Measurements from ENCODE around the gene SYNJ2. TPM values are rescaled to one million over a fixed set of nuclear protein-coding genes. Genes with fewer than 3 reads are reported as not detected.
"Not testable (repeated sequence)": the region's sequence is repeated elsewhere in the genome, so short reads cannot be mapped to it uniquely, and the experiment has no call there.

The SYNJ2 gene
- total and polyA plus RNA-seq, 5 donors from 2014 or later = 6.4 to 46.3 (median 10.3) TPM

DNA sequence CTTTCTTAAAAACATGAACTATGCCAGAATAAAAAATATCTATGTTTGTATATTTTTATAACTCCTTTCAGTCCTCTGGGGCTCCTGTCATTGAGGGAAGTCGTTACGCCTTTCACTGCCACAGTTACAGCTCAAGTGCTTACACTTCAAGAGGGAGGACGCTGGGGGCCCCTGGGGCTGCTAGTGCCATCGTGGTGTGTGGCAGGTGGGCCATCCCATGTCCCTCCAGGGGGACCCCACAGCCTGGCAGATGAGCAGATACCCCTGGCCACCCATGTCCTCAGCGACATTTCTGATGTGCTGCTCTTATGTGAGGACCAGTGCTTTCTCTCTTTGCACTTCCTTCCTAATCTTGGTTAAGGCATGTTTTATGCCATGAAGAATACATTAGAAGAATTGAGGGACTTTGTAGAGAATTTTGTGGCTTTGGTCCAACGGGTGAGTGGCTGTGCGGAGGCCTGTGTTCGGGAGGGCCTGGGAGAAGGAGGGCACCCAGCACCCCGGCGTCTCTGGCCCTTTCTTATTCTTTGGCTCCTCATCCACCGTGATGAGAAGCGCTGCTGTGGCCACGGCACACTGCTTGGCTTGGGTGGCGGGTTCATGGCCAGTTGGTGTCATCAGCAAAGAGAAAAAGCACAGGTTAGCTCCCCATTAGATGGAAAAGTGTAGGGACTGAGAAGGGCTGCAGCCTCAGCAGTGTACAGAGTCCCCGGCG, 38.3 kb upstream of the SYNJ2 start:
- DNase-seq (no peak), ATAC-seq (ENCODE audit: low read depth in 2 of 2) (no peak)
- peak overlapping the region; percentile 7 for H3K27ac ChIP-seq (ENCODE audit: insufficient read depth, low read length, poor library complexity, severe bottlenecking)
- Mint-ChIP-seq H3K27me3 (peaks cover 4% of the 10 kb centered on the region), H3K4me3 (no peak overlapping the region), H3K4me1 (peaks cover 1 to 5% (median 4%) of the 10 kb centered on the region in 4 donors), H3K27ac (peak overlapping the region in 1 of 3 donors; percentile 85), H3K36me3 (peaks cover 43% of the 10 kb centered on the region), H3K9me3 (peaks cover 0 to 2% (median 0%) of the 10 kb centered on the region in 7 donors)
- H3K4me1 ChIP-seq (ENCODE audit: control insufficient read depth, insufficient read depth, low read length, poor library complexity, severe bottlenecking) = no peaks in the 10 kb centered on the region
- H3K27me3 ChIP-seq (ENCODE audit: control insufficient read depth, insufficient read depth, low read length) = no peaks in the 10 kb centered on the region
- H3K36me3 ChIP-seq (ENCODE audit: control insufficient read depth, insufficient read depth, low read length) = peaks cover 39% of the 10 kb centered on the region
- no peak overlapping the region for H3K4me3 ChIP-seq (ENCODE audit: low read depth, low read length)
- no peaks in the 10 kb centered on the region for H3K9me3 ChIP-seq (ENCODE audit: control insufficient read depth in 2 of 2, low read length in 2 of 2)

- peaks cover 1 to 5% (median 4%) of the 10 kb centered on the region in 4 donors for H3K4me1 Mint-ChIP-seq
- Histone ChIP-seq H3K36me3 (ENCODE audit: control insufficient read depth, insufficient read depth, low read length) (peaks cover 34% of the 10 kb centered on the region), H3K27ac (ENCODE audit: insufficient read depth, low read length, poor library complexity, severe bottlenecking) (no peak overlapping the region), H3K27me3 (ENCODE audit: control insufficient read depth, insufficient read depth, low read length) (no peaks in the 10 kb centered on the region), H3K9me3 (ENCODE audit: control insufficient read depth in 2 of 2, low read length in 2 of 2) (peaks cover 0 to 2% of the 10 kb centered on the region in 2 experiments), H3K4me1 (ENCODE audit: control insufficient read depth, insufficient read depth, low read length, poor library complexity, severe bottlenecking) (no peaks in the 10 kb centered on the region), H3K4me3 (ENCODE audit: low read depth, low read length) (no peak overlapping the region)
- H3K36me3 Mint-ChIP-seq = peaks cover 38% of the 10 kb centered on the region
- DNase-seq (no peak), ATAC-seq (ENCODE audit: low read depth in 2 of 2) (no peak)
- peaks cover 0 to 3% (median 0%) of the 10 kb centered on the region in 7 donors for H3K9me3 Mint-ChIP-seq
- peaks cover 4% of the 10 kb centered on the region for H3K27me3 Mint-ChIP-seq
- no peak overlapping the region for H3K27ac Mint-ChIP-seq
- H3K4me3 Mint-ChIP-seq = no peak overlapping the region
Observed at GRCh38 chr6:157943964-157944283, 37.7 kb upstream of the SYNJ2 start.

- no peak overlapping the region for H3K4me3 ChIP-seq (ENCODE audit: low read depth, low read length)
- Mint-ChIP-seq H3K27ac (peak overlapping the region in 2 of 3 donors; percentile 45 to 55), H3K9me3 (peaks cover 0 to 10% (median 3%) of the 10 kb centered on the region in 7 donors), H3K4me3 (no peak overlapping the region), H3K36me3 (peaks cover 30% of the 10 kb centered on the region), H3K4me1 (peaks cover 0 to 5% (median 3%) of the 10 kb centered on the region in 4 donors), H3K27me3 (peaks cover 12% of the 10 kb centered on the region)
- no peaks in the 10 kb centered on the region for H3K27me3 ChIP-seq (ENCODE audit: control insufficient read depth, insufficient read depth, low read length)
- DNase-seq (no peak), ATAC-seq (ENCODE audit: low read depth in 2 of 2) (no peak)
- peaks cover 25% of the 10 kb centered on the region for H3K36me3 ChIP-seq (ENCODE audit: control insufficient read depth, insufficient read depth, low read length)
- no peaks in the 10 kb centered on the region for H3K4me1 ChIP-seq (ENCODE audit: control insufficient read depth, insufficient read depth, low read length, poor library complexity, severe bottlenecking)
- no peak overlapping the region for H3K27ac ChIP-seq (ENCODE audit: insufficient read depth, low read length, poor library complexity, severe bottlenecking)
- peaks cover 0 to 15% of the 10 kb centered on the region in 2 experiments for H3K9me3 ChIP-seq (ENCODE audit: control insufficient read depth in 2 of 2, low read length in 2 of 2)
Observed at GRCh38 chr6:157944983-157945931, 36.4 kb upstream of the SYNJ2 start.

DNA sequence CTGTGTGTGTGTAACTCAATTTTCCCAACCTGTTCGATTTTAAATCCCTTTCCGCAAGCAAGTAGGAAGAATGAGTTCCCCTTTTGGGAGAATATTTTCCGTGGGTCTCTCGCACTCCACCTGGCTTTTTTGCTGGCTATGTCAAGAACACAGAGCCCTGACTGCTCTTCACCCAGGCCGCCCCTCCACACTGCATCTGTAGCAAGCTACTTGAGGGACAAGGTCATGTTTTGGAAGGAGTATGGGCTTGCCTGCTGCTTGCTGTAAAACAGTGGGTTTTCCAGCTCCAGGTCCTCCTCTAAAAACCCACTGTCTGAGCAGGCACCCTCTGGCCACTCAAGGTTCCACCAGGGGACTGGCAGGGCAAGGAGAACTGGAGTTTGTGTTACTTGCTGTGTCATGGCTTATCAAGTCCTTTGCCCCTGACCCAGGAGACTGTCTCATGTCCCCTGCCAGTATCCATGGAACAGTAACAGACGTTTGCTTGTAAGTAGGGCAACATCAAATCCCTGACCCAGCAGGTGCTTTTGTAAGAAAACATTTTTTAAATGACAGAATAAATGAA, 35.5 kb upstream of the SYNJ2 start:
- Histone ChIP-seq H3K4me3 (ENCODE audit: low read depth, low read length) (no peak overlapping the region), H3K9me3 (ENCODE audit: control insufficient read depth in 2 of 2, low read length in 2 of 2) (peaks cover 0 to 15% of the 10 kb centered on the region in 2 experiments), H3K4me1 (ENCODE audit: control insufficient read depth, insufficient read depth, low read length, poor library complexity, severe bottlenecking) (no peaks in the 10 kb centered on the region), H3K27ac (ENCODE audit: insufficient read depth, low read length, poor library complexity, severe bottlenecking) (no peak overlapping the region), H3K27me3 (ENCODE audit: control insufficient read depth, insufficient read depth, low read length) (peaks cover under 1% of the 10 kb centered on the region), H3K36me3 (ENCODE audit: control insufficient read depth, insufficient read depth, low read length) (peaks cover 22% of the 10 kb centered on the region)
- H3K36me3 Mint-ChIP-seq = peaks cover 26% of the 10 kb centered on the region
- peaks cover 0 to 5% (median under 1%) of the 10 kb centered on the region in 4 donors for H3K4me1 Mint-ChIP-seq
- H3K9me3 Mint-ChIP-seq = peaks cover 0 to 10% (median 5%) of the 10 kb centered on the region in 7 donors
- peak overlapping the region in 1 of 3 donors; percentile 55 for H3K27ac Mint-ChIP-seq
- ATAC-seq (ENCODE audit: low read depth in 2 of 2) = no peak
- H3K27me3 Mint-ChIP-seq = peaks cover 12% of the 10 kb centered on the region
- DNase-seq = no peak
- H3K4me3 Mint-ChIP-seq = no peak overlapping the region

DNA sequence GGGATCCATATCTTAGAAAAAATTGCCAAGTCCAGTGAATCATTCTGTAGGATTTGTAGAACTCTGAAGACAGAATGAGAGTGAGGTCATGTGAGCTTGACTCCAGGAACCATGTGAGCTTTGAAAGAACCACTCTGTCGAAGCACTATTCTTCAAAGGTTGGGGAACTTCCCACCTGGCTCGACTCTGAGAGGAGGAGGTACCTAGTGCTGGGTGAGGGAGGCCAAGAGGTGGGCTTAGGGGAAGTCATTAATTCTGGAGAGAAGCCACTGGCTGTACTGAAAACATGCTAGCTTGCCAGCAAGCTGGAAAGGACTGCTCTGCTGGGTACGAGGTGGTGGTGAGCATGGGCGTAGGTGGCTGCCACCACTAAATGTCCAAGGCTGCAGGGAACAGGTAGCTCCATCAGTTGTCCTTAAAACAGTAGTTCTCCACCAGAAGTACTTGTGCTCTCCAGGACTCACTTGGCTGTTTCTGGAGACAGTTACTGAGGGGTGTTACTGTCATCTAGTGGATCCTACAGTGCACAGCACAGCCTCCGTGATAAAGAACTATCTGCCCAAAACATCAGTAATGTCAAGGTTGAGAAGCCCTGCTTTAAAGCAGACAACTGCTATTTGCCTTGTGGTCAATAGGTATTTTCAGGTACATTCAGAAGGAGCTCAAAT, 34.7 kb upstream of the SYNJ2 start:
- Mint-ChIP-seq H3K27ac (peak overlapping the region in 2 of 3 donors; percentile 12 to 52), H3K4me1 (peaks cover 0 to 5% (median under 1%) of the 10 kb centered on the region in 4 donors), H3K27me3 (peaks cover 12% of the 10 kb centered on the region), H3K9me3 (peaks cover 0 to 10% (median 5%) of the 10 kb centered on the region in 7 donors), H3K36me3 (peaks cover 21% of the 10 kb centered on the region), H3K4me3 (no peak overlapping the region)
- H3K4me1 ChIP-seq (ENCODE audit: control insufficient read depth, insufficient read depth, low read length, poor library complexity, severe bottlenecking) = no peaks in the 10 kb centered on the region
- peaks cover 0 to 15% of the 10 kb centered on the region in 2 experiments for H3K9me3 ChIP-seq (ENCODE audit: control insufficient read depth in 2 of 2, low read length in 2 of 2)
- H3K4me3 ChIP-seq (ENCODE audit: low read depth, low read length) = no peak overlapping the region
- H3K27ac ChIP-seq (ENCODE audit: insufficient read depth, low read length, poor library complexity, severe bottlenecking) = no peak overlapping the region
- DNase-seq (peak in 2 of 3 donors; percentile 20 to 57), ATAC-seq (ENCODE audit: low read depth in 2 of 2) (peak; percentile 58 to 64)
- H3K36me3 ChIP-seq (ENCODE audit: control insufficient read depth, insufficient read depth, low read length) = peaks cover 13% of the 10 kb centered on the region
- H3K27me3 ChIP-seq (ENCODE audit: control insufficient read depth, insufficient read depth, low read length) = peaks cover 2% of the 10 kb centered on the region

GRCh38 chr6:157950899-157951298, 30.8 kb upstream of the SYNJ2 start:
- not testable (repeated sequence) for H3K4me1 Mint-ChIP-seq; H3K36me3 Mint-ChIP-seq; DNase-seq; H3K4me3 Mint-ChIP-seq; H3K9me3 Mint-ChIP-seq; ATAC-seq (ENCODE audit: low read depth in 2 of 2); H3K4me3 ChIP-seq (ENCODE audit: low read depth, low read length); H3K27me3 ChIP-seq (ENCODE audit: control insufficient read depth, insufficient read depth, low read length); H3K27ac ChIP-seq (ENCODE audit: insufficient read depth, low read length, poor library complexity, severe bottlenecking); H3K4me1 ChIP-seq (ENCODE audit: control insufficient read depth, insufficient read depth, low read length, poor library complexity, severe bottlenecking); H3K36me3 ChIP-seq (ENCODE audit: control insufficient read depth, insufficient read depth, low read length); H3K27ac Mint-ChIP-seq
- peaks cover 23% of the 10 kb centered on the region for H3K27me3 Mint-ChIP-seq
- peaks cover 0 to 15% of the 10 kb centered on the region in 2 experiments for H3K9me3 ChIP-seq (ENCODE audit: control insufficient read depth in 2 of 2, low read length in 2 of 2)

DNA sequence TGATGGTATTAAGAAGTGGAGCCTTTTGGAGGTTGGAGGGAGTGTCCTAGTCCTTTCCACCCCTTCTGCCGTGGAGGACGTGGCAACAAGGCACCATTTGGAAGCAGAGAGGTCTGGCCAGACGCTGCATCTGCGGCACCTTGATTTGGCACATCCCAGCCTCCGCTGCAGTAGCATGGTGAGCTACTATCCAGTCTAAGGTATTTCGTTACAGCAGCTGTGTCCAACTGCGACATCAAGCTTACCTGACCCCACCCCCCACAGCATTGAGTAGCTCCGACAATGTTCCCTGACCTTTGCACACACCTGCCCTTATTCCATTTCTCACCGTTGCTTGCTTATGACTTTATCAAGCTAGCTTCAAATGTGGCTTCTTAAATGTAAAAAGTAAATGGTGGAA, 29.8 kb upstream of the SYNJ2 start:
- H3K36me3 Mint-ChIP-seq = no peaks in the 10 kb centered on the region
- Histone ChIP-seq H3K27ac (ENCODE audit: insufficient read depth, low read length, poor library complexity, severe bottlenecking) (no peak overlapping the region), H3K9me3 (ENCODE audit: control insufficient read depth in 2 of 2, low read length in 2 of 2) (peaks cover 0 to 15% of the 10 kb centered on the region in 2 experiments), H3K36me3 (ENCODE audit: control insufficient read depth, insufficient read depth, low read length) (no peaks in the 10 kb centered on the region), H3K4me3 (ENCODE audit: low read depth, low read length) (no peak overlapping the region), H3K27me3 (ENCODE audit: control insufficient read depth, insufficient read depth, low read length) (peaks cover 2% of the 10 kb centered on the region), H3K4me1 (ENCODE audit: control insufficient read depth, insufficient read depth, low read length, poor library complexity, severe bottlenecking) (no peaks in the 10 kb centered on the region)
- DNase-seq (no peak), ATAC-seq (ENCODE audit: low read depth in 2 of 2) (no peak)
- H3K4me1 Mint-ChIP-seq = peaks cover 0 to under 1% (median 0%) of the 10 kb centered on the region in 4 donors
- peaks cover 23% of the 10 kb centered on the region for H3K27me3 Mint-ChIP-seq
- H3K27ac Mint-ChIP-seq = no peak overlapping the region
- H3K4me3 Mint-ChIP-seq = no peak overlapping the region
- peaks cover 0 to 10% (median 3%) of the 10 kb centered on the region in 7 donors for H3K9me3 Mint-ChIP-seq

Data from CD4-positive, CD25-positive, alpha-beta regulatory T cell (primary cell).